ENCODE measurements around the gene PALMD.

Gene PALMD

DNA sequence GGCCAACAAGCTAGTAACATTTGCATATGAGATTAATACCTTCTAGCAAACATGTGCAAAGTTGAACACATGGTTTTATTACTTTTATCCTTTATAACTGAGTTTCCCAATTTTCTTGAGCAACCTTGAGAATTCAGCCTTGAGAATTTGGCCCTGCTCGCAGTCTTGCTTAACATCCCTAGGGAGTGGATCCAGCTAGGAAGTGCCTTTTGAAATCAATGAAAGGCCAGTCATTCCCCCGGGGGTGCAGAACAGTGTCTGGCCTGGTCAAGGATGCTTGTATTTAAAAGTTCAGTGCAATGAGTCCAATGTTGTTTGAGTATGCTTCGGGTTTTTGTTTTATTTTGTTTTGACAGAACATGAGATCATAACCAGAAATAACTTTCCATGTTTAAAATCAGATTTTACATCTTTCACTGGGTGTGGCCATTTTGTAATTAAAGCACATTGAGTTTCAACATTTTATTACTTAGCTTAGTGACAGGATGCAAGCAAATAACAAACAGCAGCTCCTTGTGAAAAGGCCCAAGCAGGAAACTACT is 16.7 kb downstream of the PALMD start:
- no peak for DNase-seq

DNA sequence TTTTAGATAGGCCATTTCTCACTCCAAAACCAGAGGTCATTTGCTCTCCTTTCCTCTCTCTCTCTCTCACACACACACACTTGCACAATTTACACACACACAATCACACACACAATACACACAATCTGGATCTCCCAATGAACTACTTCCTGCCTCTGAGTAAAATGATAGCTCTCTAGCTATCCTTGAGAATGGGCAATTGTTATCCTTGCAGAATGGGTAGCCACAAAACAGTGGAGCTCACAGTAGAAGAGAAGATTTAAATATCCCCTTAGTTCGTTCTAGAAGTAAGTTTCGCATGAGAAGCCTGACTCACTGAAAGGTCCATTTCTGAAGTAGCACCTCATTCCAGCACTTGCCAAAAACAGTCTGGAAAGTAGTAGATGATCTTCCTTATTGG is 17.6 kb downstream of the PALMD start:
- DNase-seq: no peak

DNA sequence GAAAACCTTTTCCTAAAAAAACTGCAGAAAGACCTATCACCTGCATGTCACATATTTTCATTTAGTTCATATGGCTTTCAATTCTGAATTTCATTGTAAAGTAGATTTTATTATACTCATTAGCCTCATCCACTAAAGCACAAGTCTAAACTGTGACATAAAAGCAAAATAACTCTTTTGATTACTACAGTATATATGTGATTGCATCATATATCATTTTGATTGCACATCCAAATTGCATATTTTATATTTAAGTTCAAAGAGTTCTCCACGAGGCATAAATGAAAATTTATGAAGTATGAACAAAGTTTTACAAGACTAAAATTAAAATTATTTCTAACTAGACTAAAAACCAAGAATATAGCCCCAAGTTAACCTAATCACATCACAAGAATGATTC is 19.3 kb downstream of the PALMD start:
- DNase-seq: no peak

DNA sequence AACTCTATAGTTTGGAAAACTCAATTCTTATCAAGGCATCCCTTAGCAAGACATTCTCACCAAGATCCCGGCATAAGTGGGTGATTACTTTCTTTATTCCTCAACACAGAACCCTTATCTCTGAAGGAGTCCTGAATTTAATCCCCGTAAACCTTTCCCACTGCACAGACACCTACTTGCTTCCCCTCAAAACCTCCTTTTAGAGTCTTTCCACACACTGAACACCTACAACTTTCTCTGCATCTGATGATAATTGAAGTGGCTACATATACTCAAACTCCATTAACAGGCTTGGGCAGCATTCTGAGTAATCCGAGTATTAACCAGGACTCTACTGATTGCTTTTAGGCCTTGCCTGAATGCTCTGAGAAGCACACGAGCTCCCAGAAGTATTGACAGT is 23.5 kb downstream of the PALMD start:
- no peak for DNase-seq

DNA sequence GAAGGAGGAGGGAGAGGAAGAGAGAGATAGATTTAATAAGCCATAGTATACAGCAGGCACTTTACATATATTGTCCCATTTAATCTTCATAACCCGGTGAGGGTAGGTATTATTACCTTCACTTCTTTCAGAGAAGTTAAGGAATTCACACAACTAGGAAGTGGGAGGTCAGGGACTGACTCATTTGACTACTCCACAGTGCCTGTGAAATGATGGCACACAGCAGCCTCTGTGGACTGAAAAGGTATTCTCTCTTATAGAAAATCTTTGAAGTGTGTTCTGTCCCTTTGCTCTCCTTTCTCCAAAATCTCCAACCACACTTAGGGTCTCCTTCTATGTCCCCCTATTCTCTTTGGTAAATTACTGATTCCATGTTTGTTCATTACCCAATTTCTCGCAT is 23.9 kb downstream of the PALMD start:
- DNase-seq: no peak

DNA sequence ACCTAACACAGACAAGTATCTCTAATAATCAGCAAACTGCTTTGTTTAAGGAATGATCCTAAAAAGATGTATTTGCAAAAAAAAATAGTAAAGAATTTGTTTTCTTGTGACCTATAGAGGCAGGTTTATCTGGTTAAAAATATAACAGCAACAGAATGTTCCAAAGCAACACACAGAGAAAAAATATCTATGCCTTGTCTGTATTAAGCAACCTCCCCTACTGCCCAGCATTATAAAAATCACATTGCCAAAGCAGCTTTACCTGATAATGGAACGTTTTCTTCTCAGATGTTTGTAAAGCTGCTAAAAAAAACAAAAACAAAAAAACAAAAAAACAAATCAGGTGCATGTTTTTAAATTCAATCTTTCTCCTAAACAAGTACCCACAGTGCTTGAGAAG is 24.7 kb downstream of the PALMD start:
- no peak for DNase-seq

DNA sequence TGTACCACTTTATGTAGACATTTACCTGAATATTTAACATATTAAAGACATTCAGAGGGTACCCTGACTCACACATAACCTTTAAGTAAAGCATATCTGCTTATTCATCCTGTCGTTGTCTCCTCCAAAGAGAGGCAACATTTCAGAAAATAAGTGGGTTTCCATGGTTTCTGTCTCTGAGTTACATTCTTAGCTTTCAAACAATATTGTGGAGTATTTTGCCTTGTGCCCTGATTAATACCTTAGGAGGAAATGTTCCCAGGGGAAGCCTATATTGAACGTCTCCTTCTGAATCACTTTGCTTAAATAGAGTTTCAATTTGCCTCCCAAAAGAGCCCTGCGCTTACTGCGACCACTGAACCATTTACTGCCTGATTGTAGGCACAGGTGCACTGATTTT is 26.1 kb downstream of the PALMD start:
- DNase-seq: no peak

DNA sequence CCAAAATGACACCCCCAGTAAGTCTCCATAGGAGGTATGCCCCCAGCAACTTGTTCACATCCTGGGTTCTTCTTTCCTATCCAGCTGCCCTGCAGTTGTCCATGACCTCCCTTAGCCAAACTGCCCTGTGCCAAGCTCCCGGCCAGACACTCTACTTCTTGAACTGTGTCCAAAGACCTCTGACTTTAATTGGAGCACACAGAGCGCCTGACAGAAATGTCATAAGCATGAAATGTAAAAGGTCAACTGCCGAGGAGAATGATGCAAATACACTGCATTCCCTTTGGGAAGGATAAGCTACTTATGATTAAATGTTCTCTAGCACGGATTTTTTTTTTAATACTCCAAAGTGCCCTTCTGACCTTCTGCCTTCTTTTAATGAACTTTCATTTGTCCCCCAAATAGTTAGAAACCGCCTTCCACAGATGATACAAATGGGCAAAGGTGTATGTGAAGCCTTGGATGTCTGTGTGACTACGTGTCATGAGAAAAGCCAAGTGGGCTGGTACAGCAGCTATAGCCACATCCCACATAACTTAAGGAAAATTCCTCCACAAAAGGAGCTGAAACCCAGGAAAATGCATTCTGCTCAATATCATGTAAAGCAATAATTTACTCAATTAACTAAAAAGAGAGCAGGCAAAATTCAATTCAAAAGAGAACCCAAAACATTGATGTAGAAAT is 26.8 kb downstream of the PALMD start:
- DNase-seq: no peak

DNA sequence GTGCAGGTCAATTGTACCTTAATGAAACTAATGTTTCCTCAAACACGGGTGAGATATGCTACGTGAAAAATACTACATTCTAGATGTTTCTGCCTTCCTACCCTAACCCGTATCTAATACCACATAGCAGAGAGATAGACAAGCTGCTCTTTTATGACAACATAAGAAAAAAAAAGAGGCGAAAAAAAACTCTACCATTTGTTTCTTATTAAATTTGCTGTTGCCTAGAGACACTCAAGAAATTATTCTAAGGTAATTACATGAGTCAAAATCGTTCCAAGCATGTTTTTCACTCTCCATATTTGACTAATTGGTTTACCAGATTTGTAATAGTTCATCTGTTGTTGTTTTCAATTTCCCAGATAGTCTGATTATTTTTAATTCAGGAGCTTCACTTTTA is 27.4 kb downstream of the PALMD start:
- no peak for DNase-seq

DNA sequence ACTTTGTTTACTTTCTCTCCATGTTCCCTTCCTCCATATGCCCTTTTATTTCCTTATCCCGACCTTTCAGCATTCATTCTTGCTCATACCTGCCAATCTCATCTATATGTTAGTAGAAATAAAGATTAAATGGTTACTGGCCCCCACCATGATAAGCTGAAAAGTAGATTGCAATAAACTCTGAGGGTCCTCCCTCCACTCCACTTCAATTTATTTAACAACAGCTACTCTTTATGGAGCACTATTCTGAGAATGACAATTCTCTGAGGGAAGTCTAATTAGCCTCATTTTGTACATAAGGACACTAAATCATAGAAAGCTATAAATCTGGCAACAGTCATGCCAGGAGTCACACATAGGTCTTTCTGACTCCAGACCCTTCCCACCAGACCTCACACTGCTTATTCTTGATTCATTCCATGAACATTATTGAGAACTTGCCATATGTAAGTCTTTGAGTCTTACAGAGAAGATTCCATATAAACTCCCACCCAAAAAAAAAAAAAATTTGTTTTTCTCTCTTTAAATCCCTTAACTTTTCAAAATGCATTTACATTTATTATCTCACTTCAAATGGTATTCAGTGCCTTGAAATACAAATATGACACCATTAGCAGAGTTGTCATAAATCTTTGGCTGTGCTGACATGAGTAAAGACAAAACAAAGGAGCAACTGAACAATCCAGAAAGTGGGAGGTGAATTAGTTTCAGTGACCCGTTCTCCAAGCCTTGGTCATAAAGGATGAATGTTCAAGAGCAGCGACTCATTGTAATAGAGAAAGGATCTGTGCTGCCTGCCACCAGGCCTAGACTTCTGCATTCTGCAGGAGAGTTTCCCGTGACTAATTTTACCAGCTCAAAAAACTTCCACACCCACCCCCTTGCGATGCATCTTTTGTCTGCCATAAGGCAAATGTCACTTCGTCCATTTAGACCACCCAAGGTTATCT is 28.5 kb downstream of the PALMD start:
- DNase-seq: no peak

DNA sequence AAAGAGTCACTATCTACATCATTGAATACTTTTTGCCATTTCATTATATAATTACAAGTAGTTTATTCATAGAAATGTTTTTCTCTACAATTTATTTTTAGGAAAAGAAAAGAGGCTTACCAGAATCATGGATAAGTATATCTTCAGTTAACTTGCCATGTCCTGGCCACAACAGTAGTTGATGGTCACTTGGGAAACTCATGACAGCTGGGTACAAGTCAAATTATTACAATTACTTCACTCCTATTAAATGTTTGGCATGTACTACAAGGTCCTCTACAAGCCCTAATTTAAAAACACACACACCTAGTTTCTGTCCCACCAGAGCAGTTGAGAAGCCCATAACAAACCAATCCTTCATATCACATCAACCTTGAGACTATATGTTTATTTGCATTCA is 29.4 kb downstream of the PALMD start:
- no peak for DNase-seq

DNA sequence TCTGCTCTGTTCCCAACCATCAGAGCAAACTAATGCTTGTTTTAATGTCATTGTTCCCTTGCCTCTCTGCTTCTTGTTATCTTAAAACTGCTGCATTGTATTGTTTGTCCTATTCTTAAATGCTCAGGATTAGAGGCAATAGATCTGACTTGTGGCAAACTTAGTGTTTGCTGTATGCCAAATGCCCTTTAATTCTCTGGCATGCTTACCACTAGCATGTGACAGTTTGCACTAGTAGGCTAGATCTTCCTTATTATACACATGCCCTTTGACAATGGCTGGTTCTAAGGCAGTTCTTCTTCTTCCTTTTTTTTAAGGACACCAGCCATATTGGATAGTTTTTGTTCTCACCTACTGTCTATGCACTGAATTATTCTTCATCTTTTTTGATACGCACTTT is 30.1 kb downstream of the PALMD start:
- no peak for DNase-seq

DNA sequence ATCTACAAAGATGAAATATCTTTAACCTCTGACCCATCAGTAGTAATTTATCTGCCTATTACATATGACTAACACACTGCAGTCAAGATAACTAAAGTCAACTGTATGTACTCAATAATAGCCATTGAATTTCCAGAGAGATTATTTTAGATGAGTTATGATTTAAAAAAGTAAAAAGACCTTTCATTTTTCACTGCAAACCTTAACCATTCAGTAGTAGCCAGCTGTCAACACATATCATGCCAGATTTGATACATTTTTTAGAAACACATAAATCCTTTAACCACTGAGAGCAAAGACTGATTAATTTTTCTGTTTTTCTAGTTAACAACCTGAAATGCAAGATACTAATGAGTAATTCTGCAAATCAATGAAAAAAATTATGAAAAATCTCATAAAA is 31.0 kb downstream of the PALMD start:
- DNase-seq: no peak

DNA sequence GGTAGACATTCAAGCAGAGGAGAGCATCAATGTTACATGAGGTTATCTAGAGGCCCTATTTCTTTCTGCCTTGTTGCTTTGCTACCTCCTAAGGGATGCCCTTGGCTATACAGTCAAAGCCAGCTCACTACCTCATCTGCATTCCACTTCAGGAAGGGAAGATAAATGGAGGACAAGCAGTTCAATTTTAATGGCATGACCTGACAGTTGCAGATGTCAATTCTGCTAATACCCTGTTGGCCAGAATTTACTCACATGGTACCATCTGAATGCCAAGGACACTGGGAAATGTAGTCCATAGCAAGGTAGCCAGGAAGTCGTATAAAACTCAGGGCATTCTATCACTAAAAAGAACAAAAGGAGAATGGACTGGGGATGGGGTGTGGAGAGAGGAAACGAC is 31.5 kb downstream of the PALMD start:
- no peak for DNase-seq

DNA sequence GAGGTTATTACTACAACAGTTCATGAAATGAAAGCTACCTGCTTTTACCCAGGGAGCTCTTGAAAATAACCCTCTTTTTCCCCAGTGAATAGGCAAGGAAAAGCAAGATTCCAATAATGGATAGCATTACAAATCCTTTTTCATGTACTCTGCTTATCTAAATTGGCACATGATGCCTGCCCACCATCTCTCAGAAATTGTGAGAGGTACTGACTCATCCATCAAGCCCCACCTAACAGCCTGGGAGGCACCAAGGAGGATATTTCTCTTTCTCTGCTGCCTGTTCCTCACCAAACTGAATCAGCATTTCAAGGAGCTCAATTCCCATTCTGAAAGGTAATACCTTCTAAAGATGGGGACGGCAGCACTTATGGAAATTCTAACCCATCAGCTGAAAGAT is 34.4 kb downstream of the PALMD start:
- no peak for DNase-seq

DNA sequence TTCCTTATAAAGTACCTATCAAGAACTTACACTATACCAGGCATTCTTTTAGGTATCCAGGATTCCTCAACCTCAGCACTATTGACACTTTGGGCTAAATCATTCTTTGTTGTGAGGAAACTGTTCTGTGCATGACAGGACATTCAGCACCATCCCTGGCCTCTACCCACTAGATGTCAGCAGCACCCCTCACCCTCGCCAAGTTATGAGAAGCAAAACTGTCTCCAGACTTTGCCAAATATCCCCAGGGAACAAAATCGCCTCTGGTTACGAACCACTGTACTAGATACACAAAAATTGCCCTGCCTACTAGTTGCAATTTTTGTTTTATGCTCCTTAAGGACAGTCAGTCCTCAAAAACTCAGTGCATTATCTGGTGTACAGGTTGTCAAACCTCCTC is 35.7 kb downstream of the PALMD start:
- no peak for DNase-seq

DNA sequence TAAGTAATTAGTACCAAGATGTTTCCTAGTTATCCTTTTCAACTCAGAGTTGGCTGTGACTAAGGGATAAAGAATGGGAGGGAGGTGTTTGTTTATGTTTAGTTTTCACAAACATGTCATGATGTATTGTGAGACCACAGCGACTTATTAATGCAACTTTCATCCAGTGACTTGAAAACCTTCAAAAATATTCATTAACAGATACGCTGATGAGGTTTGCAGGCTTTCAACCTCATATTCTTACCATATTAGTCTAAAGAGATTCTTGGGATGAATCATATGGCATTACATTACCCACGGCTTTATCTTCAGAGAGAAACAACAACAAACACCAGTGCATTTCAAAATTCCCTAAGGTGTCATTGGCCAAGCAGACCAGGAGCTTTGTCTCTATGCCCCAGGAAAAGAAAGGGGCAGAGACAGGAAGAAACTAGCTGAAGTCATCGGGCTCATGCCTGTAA is 36.4 kb downstream of the PALMD start:
- no peak for DNase-seq

DNA sequence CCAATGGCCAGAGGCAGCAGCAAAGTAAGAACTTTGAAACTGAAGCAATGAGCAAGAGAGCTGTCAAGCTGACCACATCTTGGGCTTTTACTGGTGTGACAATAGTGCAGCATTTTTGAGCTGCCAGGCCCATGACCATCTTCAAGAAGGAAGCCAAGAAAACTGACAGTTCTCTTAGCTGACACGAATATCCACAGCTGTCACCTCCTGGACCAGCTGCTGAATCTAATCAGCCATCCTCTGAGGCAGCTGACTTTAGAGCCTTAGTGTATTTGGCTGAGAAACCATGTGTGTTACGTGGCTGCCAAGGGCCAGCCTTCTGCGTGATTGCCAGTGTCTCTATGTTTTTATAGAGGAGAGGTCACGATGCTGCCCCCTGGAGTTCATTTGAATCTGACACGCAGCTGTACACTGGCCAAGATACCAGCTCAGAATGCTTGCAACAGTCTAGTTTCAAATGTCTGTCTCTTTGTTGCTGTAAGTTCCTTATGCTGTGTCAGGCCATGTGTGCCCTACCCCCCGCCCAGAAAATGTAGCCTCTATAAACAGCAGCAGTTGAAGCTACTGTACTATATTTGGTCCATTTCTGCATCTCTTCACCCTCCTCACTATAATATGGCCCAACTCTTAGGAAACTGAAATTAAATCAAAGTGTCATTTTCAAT is 39.7 kb downstream of the PALMD start:
- no peak for DNase-seq

DNA sequence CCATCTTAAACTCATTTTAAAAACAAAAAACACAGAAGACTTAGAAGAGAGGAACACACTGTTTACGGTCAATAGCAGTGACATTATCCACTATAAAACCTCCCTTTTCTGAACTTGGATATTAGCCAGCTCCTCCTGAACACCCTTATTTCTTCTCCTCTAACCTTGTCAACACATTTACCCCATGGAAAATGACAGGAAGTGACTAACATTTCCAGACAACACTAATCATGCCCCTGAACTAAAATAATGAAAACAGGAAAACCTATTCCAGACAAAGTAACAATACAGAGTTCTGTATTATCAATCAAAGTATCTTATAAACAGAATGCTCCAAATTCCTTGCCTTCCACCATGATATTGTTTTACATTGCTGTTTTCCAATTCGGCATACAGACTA is 45.3 kb downstream of the PALMD start:
- DNase-seq: no peak

DNA sequence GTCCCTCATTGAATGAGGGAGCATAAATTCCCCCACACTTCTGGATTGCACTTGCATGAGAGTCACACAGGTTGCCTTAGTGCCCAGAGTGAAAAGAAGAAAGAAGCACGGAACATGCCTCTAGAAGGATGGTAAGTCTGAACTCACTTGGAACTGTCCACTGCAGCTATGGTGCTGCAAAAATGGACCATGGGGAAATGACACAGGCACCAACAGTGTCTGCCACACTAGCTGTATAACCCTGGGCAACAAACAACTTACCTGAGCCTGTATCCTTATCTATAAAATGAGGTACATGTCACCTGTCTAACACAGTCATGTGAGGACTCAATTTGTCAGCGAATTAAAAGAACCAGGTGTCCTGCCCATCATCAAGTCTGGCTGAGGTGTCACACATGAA is 50.7 kb downstream of the PALMD start:
- DNase-seq: no peak

DNA sequence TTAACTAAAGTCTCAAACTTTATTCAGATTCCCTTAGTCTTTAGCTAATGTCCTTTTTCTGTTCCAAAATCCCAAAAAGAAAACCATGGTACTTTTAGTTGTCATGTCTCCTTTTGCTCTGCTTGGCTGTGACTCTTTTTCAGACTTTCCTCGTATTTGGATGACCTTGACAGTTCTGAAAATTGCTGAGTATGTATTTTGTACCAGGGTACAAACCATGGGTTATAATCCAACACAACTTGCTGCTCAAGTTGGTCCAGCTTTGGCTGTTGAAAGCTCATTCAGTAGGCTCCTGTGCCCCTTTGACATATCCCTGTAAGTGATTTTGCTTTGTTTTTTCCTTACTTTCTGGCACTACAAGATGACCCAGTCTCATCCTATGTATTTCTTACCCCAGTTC is 51.7 kb downstream of the PALMD start:
- no peak for DNase-seq

DNA sequence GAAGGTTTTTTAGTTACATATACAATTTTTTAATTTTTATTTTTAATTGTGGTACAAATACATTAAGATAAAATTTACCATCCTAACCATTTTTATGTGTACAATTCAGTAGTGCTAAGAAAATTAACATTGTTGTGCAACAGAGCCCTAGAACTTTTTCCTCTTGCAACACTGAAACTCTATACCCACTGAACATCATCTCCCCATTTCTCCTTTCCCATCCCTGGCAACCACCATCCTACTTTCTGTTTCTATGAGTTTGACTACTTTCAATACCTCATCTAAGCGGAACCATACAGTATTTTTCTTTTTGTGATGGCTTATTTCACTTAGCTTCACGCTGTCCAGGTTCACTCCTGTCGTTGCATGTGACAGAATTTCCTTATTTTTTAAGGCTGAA is 54.1 kb downstream of the PALMD start:
- DNase-seq: no peak

DNA sequence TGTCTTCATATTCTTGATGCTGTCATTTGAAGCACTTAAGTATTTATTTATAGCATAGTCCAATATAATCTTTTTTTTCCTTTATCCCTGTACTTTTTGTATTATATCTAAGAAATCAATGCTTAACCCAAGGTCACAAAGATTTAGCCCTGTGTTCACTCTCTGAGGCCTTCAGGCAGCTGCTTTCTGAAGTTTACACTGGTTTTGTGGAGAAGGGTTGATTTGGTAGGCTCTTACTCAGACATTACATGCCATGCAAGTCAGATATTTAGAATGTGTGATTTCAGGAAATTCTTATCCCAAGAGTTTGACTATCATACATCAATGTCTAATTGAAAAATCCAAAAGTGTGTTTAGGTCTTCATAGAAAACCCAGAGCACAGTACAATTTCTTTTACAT is 56.3 kb downstream of the PALMD start:
- no peak for DNase-seq

DNA sequence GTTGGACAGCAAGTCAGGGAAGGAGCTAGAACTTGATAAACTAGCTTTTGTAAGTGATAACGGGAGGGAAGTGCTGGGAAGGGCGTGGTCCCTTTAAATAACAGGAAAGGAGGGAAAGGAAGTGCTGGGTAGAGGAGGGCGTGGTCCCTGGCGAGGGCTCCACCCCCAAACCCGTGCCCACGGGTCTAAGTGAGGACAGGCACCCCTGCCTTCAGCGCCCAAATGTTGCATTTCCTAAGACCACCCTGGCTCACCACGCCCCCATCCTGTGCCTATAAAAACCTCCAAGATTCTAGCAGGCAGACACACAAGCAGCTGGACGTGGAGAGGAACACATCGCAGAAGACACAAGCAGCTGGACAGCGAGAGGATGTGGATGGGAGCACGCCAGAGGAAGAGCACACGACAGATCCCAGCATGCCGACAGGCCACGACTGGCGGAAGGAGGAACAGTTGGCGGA is 58.5 kb downstream of the PALMD start:
- DNase-seq: no peak
